Measurements from ENCODE around the gene TNC. TPM values are rescaled to one million over a fixed set of nuclear protein-coding genes. Genes with fewer than 3 reads are reported as not detected.

Gene TNC
- total and polyA plus RNA-seq, 10 of the 15 experiments (the other 5 are each of a cell fraction or from before 2014, with no cell fraction given) = 0.05 to 4.2 (median 0.14) TPM

DNA sequence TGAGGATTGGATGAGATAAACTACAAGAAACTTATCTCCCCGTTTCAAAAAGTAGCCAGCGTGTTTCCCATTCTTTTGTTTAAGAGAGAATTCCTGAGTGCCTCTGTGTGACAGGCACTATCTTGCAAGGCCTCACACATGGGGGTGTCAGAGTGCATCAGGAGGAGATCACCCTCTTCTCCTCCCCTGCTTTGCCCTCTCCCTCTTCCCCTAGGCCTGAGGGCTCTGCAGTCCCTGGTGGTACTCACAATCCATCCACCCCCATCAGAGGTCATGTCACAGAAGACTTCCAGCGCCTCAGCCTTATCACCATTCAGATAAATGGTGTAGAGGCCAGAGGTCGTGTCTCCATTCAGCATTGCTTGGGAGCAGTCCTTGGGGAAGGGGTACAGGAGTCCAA lies 88.0 kb downstream of the TNC start:
- Histone ChIP-seq H3K79me2 (ENCODE audit: control insufficient read depth, insufficient read depth, low read length) (no peaks in the 10 kb centered on the region), H3K9ac (ENCODE audit: control insufficient read depth, insufficient read depth, low read length) (no peak overlapping the region), H3K4me1 (ENCODE audit: control insufficient read depth, insufficient read depth, low read length) (no peaks in the 10 kb centered on the region; the same call in 1 of the 2 replicates), H3K27ac (ENCODE audit: control insufficient read depth, insufficient read depth) (no peak overlapping the region), H3K4me3 (no peak overlapping the region), H2AFZ (ENCODE audit: control insufficient read depth, low read depth, low read length) (no peak overlapping the region), H3K4me2 (ENCODE audit: control insufficient read depth, insufficient read depth) (no peak overlapping the region), H3K36me3 (ENCODE audit: control insufficient read depth in 2 of 2, insufficient read depth in 2 of 2, low read length in 1 of 2) (no peaks in the 10 kb centered on the region), H4K20me1 (ENCODE audit: control insufficient read depth, insufficient read depth) (no peaks in the 10 kb centered on the region), H3K27me3 (replicated peaks in 1 of 2; ENCODE audit: control insufficient read depth in 2 of 2, insufficient read depth in 2 of 2, low read length in 1 of 2) (peaks cover 0 to 3% of the 10 kb centered on the region in 2 experiments), H3K9me3 (replicated peaks; ENCODE audit: control insufficient read depth, insufficient read depth, low read length) (no peaks in the 10 kb centered on the region)
- in situ Hi-C loops (cut with MboI) (no loop called here), intact Hi-C loops (cut with micrococcal nuclease; ENCODE audit: unreplicated experiment) (no loop called here)
- no peak for FAIRE-seq
- no TSS peak for BruUV-seq (replicated peaks)
- ChIA-PET POLR2A (no interaction called here), SMC1A (ENCODE audit: uncharacterized antibody, unreplicated experiment) (no interaction called here), RAD21 (ENCODE audit: unreplicated experiment) (interaction anchor here (1.3 kb wide), 1 partner anchor 14 kb away, joined by 3 read pairs; no protein-coding TSS in a partner anchor), CTCF (interaction anchor here (1.7 kb wide), 1 partner anchor 359 kb away, joined by 3 read pairs; no protein-coding TSS in a partner anchor)
- DNase-seq (ENCODE audit: low read depth, low spot score) = no peak
- no peak for ATAC-seq
- 25% methylated on average over 4 of the region's 4 CpGs for WGBS (ENCODE audit: insufficient coverage, insufficient replicate concordance, low lambda C conversion rate, missing lambda C conversion rate)
- TF ChIP-seq ZSCAN29 (IDR thresholded peaks at IDR 0.05) (no peak), ESRRA (IDR thresholded peaks at IDR 0.05; ENCODE audit: low read length) (no peak), ZNF687 (IDR thresholded peaks at IDR 0.05) (no peak), MYB (IDR thresholded peaks at IDR 0.05; ENCODE audit: borderline replicate concordance, low read depth, low read length) (no peak), CUX1 (IDR thresholded peaks at IDR 0.05; ENCODE audit: insufficient replicate concordance, low read depth, low read length) (no peak), HCFC1 (IDR thresholded peaks at IDR 0.05; ENCODE audit: low read length) (no peak), BHLHE40 (IDR thresholded peaks at IDR 0.05; ENCODE audit: borderline replicate concordance in 1 of 2, low read depth in 2 of 2, low read length in 1 of 2) (no peak), MAX (IDR thresholded peaks at IDR 0.05; ENCODE audit: low read depth, low read length) (no peak), JUNB (IDR thresholded peaks at IDR 0.05) (no peak), GATAD2B (conservative IDR thresholded peaks at IDR 0.05; ENCODE audit: low read depth) (no peak), CBFB (IDR thresholded peaks at IDR 0.05; ENCODE audit: low read depth) (no peak)
- TF ChIP-seq, protein P1, sequence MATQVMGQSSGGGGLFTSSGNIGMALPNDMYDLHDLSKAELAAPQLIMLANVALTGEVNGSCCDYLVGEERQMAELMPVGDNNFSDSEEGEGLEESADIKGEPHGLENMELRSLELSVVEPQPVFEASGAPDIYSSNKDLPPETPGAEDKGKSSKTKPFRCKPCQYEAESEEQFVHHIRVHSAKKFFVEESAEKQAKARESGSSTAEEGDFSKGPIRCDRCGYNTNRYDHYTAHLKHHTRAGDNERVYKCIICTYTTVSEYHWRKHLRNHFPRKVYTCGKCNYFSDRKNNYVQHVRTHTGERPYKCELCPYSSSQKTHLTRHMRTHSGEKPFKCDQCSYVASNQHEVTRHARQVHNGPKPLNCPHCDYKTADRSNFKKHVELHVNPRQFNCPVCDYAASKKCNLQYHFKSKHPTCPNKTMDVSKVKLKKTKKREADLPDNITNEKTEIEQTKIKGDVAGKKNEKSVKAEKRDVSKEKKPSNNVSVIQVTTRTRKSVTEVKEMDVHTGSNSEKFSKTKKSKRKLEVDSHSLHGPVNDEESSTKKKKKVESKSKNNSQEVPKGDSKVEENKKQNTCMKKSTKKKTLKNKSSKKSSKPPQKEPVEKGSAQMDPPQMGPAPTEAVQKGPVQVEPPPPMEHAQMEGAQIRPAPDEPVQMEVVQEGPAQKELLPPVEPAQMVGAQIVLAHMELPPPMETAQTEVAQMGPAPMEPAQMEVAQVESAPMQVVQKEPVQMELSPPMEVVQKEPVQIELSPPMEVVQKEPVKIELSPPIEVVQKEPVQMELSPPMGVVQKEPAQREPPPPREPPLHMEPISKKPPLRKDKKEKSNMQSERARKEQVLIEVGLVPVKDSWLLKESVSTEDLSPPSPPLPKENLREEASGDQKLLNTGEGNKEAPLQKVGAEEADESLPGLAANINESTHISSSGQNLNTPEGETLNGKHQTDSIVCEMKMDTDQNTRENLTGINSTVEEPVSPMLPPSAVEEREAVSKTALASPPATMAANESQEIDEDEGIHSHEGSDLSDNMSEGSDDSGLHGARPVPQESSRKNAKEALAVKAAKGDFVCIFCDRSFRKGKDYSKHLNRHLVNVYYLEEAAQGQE (IDR thresholded peaks at IDR 0.05; ENCODE audit: low read depth, low read length) = no peak
